Mesenchymal stem cell (in vitro differentiated cells and primary cell): ENCODE results near the gene DFFB.

Experiments
- DNase-seq: peaks from one replicate; pipeline ENCODE4 v3.0.0-alpha.2; 2013
- H2AFZ ChIP-seq: one replicate; pipeline ENCODE4 v1.6.1; 2013; ENCODE audit warnings: low read depth, mild to moderate bottlenecking, control low read depth, inconsistent platforms, low read length, moderate library complexity
- H2AK5ac ChIP-seq: 2 replicates; pipeline ENCODE4 v1.6.1; 2013; ENCODE audit warnings: low read length, moderate library complexity, mild to moderate bottlenecking, inconsistent platforms; ENCODE audit not compliant: severe bottlenecking
- H2BK120ac ChIP-seq: one replicate; pipeline ENCODE4 v1.6.1; 2013; ENCODE audit warnings: low read depth, mild to moderate bottlenecking, inconsistent platforms, low read length, moderate library complexity
- H2BK12ac ChIP-seq, 2 experiments: one replicate each; pipeline ENCODE4 v1.6.1; 2013; ENCODE audit warnings: inconsistent platforms in 2 of 2, low read length in 2 of 2, mild to moderate bottlenecking in 2 of 2, moderate library complexity in 2 of 2, control low read depth in 1 of 2
- H2BK15ac ChIP-seq: one replicate; pipeline ENCODE4 v1.6.1; 2013; ENCODE audit warnings: mild to moderate bottlenecking, low read depth, inconsistent platforms; ENCODE audit not compliant: poor library complexity, severe bottlenecking
- H2BK5ac ChIP-seq: 2 replicates; pipeline ENCODE4 v1.6.1; 2013; ENCODE audit warnings: low read depth, mild to moderate bottlenecking, low read length, control low read depth, inconsistent platforms; ENCODE audit not compliant: poor library complexity, severe bottlenecking
- H3K14ac ChIP-seq, 2 experiments: one replicate each; pipeline ENCODE4 v1.6.1; 2013; ENCODE audit warnings: inconsistent platforms in 2 of 2, low read length in 2 of 2, control low read depth in 1 of 2, mild to moderate bottlenecking in 1 of 2, moderate library complexity in 1 of 2
- H3K18ac ChIP-seq, 2 experiments: one replicate each; pipeline ENCODE4 v1.6.1; 2013; ENCODE audit warnings: inconsistent platforms in 2 of 2, low read length in 2 of 2, control low read depth in 1 of 2, low read depth in 1 of 2, mild to moderate bottlenecking in 1 of 2
- H3K23ac ChIP-seq, 2 experiments: one replicate each; pipeline ENCODE4 v1.6.1; 2013; ENCODE audit warnings: inconsistent platforms in 2 of 2, low read length in 2 of 2, mild to moderate bottlenecking in 2 of 2, moderate library complexity in 2 of 2, control low read depth in 1 of 2
- H3K27ac ChIP-seq: 2 replicates; pipeline ENCODE4 v1.5.1; 2013; ENCODE audit warnings: mild to moderate bottlenecking, moderate library complexity, low read length, control low read depth, inconsistent platforms; ENCODE audit not compliant: poor library complexity, severe bottlenecking
- H3K27me3 ChIP-seq, 2 experiments: 2 replicates each; pipeline versions ENCODE4 v1.6.1 to v1.7.0; 2013; ENCODE audit warnings: low read length in 2 of 2, mild to moderate bottlenecking in 2 of 2, moderate library complexity in 2 of 2, control low read depth in 1 of 2, inconsistent platforms in 1 of 2; ENCODE audit not compliant: control insufficient read depth in 1 of 2, insufficient read depth in 1 of 2
- H3K36me3 ChIP-seq, 2 experiments: 2 replicates each; pipeline versions ENCODE4 v1.6.1 to v1.7.0; 2013; ENCODE audit warnings: low read length in 2 of 2, control low read depth in 1 of 2, inconsistent platforms in 1 of 2, low read depth in 1 of 2, mild to moderate bottlenecking in 1 of 2; ENCODE audit not compliant: insufficient read depth in 2 of 2, control insufficient read depth in 1 of 2
- H3K4ac ChIP-seq, 2 experiments: one replicate each; pipeline ENCODE4 v1.6.1; 2013; ENCODE audit warnings: inconsistent platforms in 2 of 2, low read length in 2 of 2, mild to moderate bottlenecking in 2 of 2, moderate library complexity in 2 of 2, control low read depth in 1 of 2, low read depth in 1 of 2
- H3K4me1 ChIP-seq: 2 replicates; pipeline ENCODE4 v1.6.1; 2013; ENCODE audit warnings: low read depth, low read length, control low read depth; ENCODE audit not compliant: control insufficient read depth, insufficient read depth
- H3K4me2 ChIP-seq: 2 replicates; pipeline ENCODE4 v1.6.1; 2013; ENCODE audit warnings: low read length, mild to moderate bottlenecking, inconsistent platforms; ENCODE audit not compliant: poor library complexity, severe bottlenecking
- H3K4me3 ChIP-seq, 2 experiments: 2 replicates each; pipeline versions ENCODE4 v1.5.1 to v1.7.0; 2013; ENCODE audit warnings: low read length in 2 of 2, mild to moderate bottlenecking in 2 of 2, control low read depth in 1 of 2, low read depth in 1 of 2; ENCODE audit not compliant: insufficient read depth in 1 of 2
- H3K79me1 ChIP-seq: replicated peaks from 2 replicates; pipeline ENCODE4 v1.6.1; 2013; ENCODE audit warnings: mild to moderate bottlenecking, control low read depth, low read length, inconsistent platforms; ENCODE audit not compliant: poor library complexity, severe bottlenecking
- H3K9ac ChIP-seq: 2 replicates; pipeline ENCODE4 v1.7.0; 2013; ENCODE audit warnings: mild to moderate bottlenecking, low read length, moderate library complexity
- H3K9me3 ChIP-seq: 2 replicates; pipeline ENCODE4 v1.7.0; 2013; ENCODE audit warnings: mild to moderate bottlenecking, low read length; ENCODE audit not compliant: control insufficient read depth
- H4K8ac ChIP-seq: one replicate; pipeline ENCODE4 v1.6.1; 2013; ENCODE audit warnings: inconsistent platforms, mild to moderate bottlenecking, low read length, moderate library complexity
- H4K91ac ChIP-seq: one replicate; pipeline ENCODE4 v1.6.1; 2013; ENCODE audit warnings: mild to moderate bottlenecking, low read length, inconsistent platforms
- WGBS: methylation state at CpG from one replicate; pipeline ENCODE4 v1.1.7; 2013; ENCODE audit warnings: mixed read lengths; 5-methylcytosine and 5-hydroxymethylcytosine counted together

DFFB gene

GRCh38 chr1:3930301-3931006 lies 73.2 kb downstream of the DFFB start:
- H3K4ac ChIP-seq = no peak overlapping the region
- H3K9me3 ChIP-seq = peaks cover 6% of the 10 kb centered on the region
- DNase-seq = no peak
- peaks cover 0 to 5% of the 10 kb centered on the region in 2 experiments for H3K27me3 ChIP-seq
- no peak overlapping the region for H3K18ac ChIP-seq
- H4K8ac ChIP-seq = no peak overlapping the region
- H2BK15ac ChIP-seq = no peak overlapping the region
- no peak overlapping the region for H3K23ac ChIP-seq
- peaks cover 2% of the 10 kb centered on the region for H3K4me1 ChIP-seq
- no peak overlapping the region for H2BK12ac ChIP-seq
- H4K91ac ChIP-seq = no peak overlapping the region
- H3K36me3 ChIP-seq = no peaks in the 10 kb centered on the region
- H3K4me2 ChIP-seq = no peak overlapping the region
- H3K9ac ChIP-seq = no peak overlapping the region
- no peaks in the 10 kb centered on the region for H3K79me1 ChIP-seq
- H2AK5ac ChIP-seq = no peak overlapping the region
- 89% methylated on average over 10 of the region's 10 CpGs for WGBS
- no peak overlapping the region for H3K14ac ChIP-seq
- H3K27ac ChIP-seq = no peak overlapping the region
- no peak overlapping the region for H2BK120ac ChIP-seq
- no peak overlapping the region for H3K4me3 ChIP-seq
- no peak overlapping the region for H2AFZ ChIP-seq
- H2BK5ac ChIP-seq = no peak overlapping the region

- Histone ChIP-seq H3K9me3 (peaks cover 9% of the 10 kb centered on the region), H3K27me3 (peaks cover 0 to 2% of the 10 kb centered on the region in 2 experiments)
Observed at GRCh38 chr1:3931007-3931912, 74.0 kb downstream of the DFFB start.

GRCh38 chr1:3932156-3932919 lies 75.1 kb downstream of the DFFB start:
- Histone ChIP-seq H2BK15ac (no peak overlapping the region), H4K91ac (no peak overlapping the region), H3K79me1 (no peaks in the 10 kb centered on the region), H3K4me2 (no peak overlapping the region), H3K4me3 (no peak overlapping the region), H2BK120ac (no peak overlapping the region), H3K9ac (no peak overlapping the region), H3K4me1 (peaks cover 2% of the 10 kb centered on the region), H3K27ac (no peak overlapping the region), H2AFZ (no peak overlapping the region), H3K9me3 (peaks cover 13% of the 10 kb centered on the region), H2AK5ac (no peak overlapping the region), H2BK12ac (no peak overlapping the region), H4K8ac (no peak overlapping the region), H3K23ac (no peak overlapping the region), H3K27me3 (peaks cover 0 to 2% of the 10 kb centered on the region in 2 experiments), H3K18ac (no peak overlapping the region), H3K36me3 (no peaks in the 10 kb centered on the region), H3K14ac (no peak overlapping the region), H3K4ac (no peak overlapping the region), H2BK5ac (no peak overlapping the region)
- DNase-seq = no peak
- WGBS = 79% methylated on average over 21 of the region's 21 CpGs

More at GRCh38 chr1:3931007-3931912, 74.0 kb downstream of the DFFB start:
- Histone ChIP-seq H3K23ac (no peak overlapping the region), H3K4me3 (no peak overlapping the region), H2BK15ac (no peak overlapping the region), H4K8ac (no peak overlapping the region), H2AK5ac (no peak overlapping the region), H2BK5ac (no peak overlapping the region), H2AFZ (no peak overlapping the region), H3K4ac (no peak overlapping the region), H3K79me1 (no peaks in the 10 kb centered on the region), H3K9ac (no peak overlapping the region), H4K91ac (no peak overlapping the region), H3K4me1 (peaks cover 2% of the 10 kb centered on the region), H2BK120ac (no peak overlapping the region), H2BK12ac (no peak overlapping the region), H3K14ac (no peak overlapping the region), H3K36me3 (no peaks in the 10 kb centered on the region), H3K4me2 (no peak overlapping the region), H3K18ac (no peak overlapping the region), H3K27ac (no peak overlapping the region)
- no peak for DNase-seq
- 84% methylated on average over 17 of the region's 17 CpGs for WGBS
